Activated gamma-delta T cell (primary cell): Measurements from ENCODE around the gene OR52B6.
"Not testable (repeated sequence)": the region's sequence is repeated elsewhere in the genome, so short reads cannot be mapped to it uniquely, and the experiment has no call there.

Source experiments
- DNase-seq: peaks from one replicate; lab custom pipeline; 2025; lab: John Stamatoyannopoulos, UW

The OR52B6 gene

DNA sequence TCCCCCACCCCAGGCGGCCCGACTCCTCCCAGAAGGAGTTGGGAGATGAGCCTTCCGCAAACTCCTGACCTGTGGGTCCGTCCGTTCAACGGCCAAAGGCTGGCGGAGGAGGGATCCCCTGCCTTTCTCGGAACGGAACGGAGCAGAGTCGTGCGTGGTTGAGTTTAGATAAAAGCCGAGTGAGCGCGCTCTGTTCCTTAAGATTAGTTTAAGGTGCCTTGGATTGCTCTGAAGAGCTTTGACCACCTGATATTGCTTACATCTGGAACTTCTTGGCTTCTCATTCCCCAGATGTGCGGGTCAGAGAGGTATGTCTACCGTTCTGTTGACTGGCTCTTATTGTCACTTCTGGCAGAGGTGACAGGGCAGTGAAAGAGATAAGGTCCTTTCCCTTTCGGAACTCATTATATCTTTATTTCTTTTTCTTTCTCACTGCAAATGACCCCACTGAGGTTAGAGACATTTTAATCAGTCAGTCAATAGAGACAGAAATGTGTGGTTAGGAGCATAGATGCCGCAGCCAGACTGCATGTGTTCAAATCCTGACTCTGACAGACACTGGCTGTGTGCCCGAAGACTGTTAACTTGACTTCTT is 16.0 kb downstream of the OR52B6 start, which contains the start of gene TRIM6:
Gene TRIM6, plus strand, starts transcription at position 31 of the 595 bp plus-strand sequence. Its CDS starts 261 bp downstream, at position 292.
- no peak for DNase-seq

DNA sequence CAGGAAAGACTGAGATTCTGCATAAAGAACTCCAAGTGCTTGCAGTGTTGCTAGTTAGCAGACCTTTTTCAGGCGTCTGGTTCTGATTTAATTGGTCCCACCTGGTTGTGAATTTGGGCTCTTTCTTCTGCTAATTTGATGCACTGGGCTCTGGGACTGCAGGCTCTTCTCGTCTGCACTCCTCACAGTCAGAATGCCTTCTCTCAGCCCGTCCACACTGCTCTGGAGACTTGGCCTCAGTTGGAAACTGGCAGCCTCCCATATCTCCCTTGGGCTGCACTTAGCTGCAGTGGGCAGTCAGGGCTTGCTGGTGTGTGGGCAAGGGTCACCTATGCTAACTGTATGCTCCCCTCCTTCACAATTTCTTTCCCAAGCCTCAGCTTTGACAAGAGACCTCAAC is 17.3 kb downstream of the OR52B6 start:
- DNase-seq = no peak

DNA sequence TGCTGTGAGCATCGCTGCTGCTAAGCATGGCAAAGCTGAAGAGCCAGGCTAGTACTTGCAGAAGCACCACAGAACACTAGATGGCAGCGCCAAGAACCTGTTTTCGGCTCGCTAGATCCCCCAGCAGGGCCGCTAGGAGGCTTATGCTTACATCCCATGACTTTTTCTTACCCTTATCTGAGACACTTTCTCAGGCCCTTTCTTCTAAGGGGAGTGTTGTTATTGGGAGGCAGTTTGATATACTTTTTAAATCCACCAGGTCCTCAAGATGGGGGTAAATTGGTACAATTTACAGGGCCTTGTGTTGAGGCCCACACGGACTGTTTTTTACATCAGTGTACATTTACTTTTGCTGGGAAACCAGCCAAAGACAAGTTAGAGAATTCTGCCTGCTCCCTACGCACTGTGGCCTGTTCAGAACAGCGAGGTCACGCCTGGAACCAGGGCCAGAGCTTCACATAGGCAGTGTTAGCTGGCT is 19.7 kb downstream of the OR52B6 start:
- no peak for DNase-seq

DNA sequence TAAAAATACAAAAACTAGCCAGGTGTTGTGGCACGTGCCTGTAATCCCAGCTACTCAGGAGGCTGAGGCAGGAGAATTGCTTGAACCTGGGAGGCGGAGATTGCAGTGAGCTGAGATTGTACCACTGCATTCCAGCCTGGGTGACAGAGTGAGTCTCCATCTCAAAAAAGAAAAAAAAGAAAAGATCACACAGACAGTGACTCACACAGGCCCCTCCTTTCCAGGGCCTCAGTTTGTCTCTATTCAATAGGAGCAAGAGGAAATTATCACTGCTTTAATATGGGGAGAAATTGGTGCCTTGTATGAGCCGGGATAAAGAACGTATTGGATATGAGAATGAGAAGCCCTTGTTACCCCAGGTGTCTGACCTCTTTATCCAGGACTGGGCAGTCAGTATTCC is 22.1 kb downstream of the OR52B6 start:
- not testable (repeated sequence) for DNase-seq

DNA sequence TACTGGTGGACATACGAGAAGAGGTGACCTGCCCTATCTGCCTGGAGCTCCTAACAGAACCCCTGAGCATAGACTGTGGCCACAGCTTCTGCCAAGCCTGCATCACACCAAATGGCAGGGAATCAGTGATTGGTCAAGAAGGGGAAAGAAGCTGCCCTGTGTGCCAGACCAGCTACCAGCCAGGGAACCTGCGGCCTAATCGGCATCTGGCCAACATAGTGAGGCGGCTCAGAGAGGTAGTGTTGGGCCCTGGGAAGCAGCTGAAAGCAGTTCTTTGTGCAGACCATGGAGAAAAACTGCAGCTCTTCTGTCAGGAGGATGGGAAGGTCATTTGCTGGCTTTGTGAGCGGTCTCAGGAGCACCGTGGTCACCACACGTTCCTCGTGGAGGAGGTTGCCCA is 22.6 kb downstream of the OR52B6 start:
- DNase-seq = no peak

DNA sequence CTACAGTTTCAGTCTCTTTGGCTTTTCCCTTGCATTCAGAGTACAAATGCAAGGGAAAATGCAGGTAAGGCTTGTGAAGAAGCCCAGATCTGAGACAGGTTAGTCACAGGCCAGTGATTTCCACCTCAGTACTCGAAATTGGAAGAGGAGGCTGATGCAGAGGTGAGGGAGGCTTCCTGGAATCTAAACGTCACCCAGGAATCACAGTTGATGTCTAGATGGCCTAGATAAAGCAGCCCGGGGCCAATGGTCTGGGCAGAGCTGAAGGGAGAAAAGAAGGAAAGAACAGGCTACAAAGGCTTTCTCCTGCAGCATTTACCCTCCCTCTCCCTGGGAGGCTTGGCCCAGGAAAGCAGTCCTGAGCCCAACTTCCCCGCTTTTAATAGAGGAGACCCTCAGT is 24.2 kb downstream of the OR52B6 start:
- DNase-seq = no peak

DNA sequence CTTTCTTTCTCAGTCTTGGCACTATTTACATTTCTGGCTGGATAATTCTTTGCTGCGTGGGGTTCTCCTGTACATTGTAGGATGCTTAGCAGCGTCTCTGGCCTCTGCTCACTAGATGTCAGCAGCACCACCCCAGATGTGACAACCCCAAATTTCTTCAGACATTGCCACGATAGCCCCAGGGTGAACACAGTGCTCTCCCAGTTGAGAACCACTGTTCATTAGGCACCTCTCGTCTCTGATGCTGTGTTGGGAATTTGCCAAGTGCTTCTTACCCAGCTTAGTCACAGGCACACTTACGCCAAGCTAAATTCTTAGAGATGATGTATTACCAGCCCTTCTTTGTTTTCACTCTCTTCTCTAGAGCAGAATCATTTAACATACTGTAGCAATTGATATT is 25.2 kb downstream of the OR52B6 start:
- no peak for DNase-seq

DNA sequence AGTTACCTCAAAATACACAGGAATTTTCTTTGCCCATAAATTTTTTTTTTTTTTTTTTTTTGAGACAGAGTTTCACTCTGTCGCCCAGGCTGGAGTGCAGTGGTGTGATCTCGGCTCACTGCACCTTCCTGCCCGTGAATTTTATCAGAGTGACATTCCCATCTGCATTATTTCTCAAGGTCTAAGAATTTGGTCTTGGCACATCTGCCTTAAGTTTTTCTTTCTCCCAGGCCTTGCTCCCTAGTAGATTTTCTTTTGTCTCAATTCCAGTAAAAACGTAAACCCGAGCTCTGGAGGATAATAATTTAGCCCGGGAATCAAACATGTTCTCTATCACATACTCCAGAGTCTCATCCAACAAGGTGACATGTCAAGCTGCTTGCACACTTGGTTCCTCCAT is 28.1 kb downstream of the OR52B6 start:
- DNase-seq = no peak

DNA sequence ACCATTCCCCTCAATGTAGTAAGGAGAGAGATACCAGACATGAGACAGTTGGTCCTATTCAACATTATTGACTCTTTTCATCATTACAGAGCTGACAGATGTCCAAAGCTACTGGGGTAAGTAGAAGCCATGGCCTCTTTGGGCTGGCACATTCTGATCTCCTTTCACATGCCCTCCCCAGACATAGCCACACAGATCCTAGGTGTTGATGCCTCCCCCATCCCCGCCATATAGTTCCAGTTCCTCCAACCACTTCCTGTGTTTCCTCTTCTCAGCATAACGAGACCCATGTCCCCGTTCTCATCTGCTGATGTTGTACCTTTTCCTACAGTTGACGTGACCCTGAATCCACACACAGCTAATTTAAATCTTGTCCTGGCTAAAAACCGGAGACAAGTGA is 29.8 kb downstream of the OR52B6 start:
- DNase-seq = no peak

DNA sequence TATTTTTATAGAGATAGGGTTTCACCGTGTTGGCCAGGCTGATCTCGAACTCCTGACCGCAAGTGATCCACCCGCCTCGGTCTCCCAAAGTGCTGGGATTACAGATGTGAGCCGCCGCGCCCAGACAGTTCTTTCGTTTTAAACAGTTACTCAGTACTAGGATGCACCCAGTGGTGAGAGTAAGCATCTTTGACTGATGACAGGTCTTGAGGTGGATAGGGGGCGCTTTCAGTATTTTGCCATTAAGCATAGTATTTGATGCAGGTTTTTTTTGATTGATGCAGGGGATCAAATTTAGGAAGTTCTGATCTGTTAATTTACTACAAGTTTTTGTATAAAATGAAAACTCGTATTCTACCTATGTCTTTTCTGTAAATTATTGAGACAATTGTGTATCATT is 30.9 kb downstream of the OR52B6 start:
- DNase-seq = no peak

DNA sequence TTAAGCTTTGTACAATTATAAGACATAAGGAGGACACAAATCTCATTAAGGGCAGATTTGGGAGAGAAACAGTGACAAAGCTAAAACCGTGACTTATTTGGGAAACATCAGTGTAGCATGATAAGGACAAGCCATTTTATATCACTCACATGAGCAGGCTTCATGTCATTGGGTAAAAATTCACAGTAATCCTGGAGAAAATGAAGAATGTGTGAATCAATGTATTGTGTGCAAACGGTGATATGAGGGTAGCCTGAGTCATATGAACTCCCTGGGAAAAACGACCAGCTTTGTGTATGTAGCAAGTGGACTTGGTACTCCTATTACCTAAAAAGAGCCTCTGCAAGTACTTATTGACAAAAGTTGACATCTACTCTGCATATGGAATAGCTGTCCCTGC is 38.1 kb downstream of the OR52B6 start:
- DNase-seq = no peak

DNA sequence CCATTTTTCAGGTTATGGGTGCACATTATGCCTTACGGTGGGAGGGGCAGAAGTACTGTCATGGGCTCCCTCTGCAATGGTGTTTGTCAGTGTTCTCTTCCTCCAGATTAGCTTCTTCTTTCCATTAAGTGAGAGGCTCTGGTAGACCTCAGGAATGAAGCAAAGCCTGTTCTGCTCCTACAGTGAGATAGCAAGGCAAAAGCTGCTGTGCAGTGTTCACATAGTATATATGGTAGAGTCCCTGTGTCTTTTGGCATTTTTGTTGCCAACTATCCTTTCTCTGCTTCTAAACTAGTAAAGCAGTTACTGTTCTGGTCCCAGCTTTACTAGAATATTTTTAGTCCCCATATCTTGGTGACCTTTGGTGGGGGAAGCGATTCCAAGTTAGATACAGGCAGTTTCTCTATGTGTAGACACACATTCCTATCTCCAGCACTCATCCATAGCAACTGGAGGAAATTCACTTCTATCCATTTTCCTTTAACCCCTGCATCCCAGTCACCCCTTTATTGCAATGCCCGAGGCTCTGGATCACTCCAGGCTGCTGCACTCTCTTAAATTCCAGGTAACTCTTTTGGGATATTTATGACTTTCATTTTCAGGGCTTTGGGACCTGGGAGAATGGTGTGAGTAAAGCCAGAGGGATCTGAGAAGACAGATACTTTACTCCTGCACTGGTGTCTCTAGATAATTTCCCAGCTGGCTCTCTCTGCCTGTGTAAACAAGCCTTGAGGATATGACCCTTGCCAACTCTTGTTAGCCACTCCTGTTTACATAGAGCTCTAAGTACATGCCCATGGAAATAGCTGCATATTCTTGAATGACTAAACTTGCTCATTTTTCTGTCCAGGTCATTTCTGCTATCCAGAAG is 40.2 kb downstream of the OR52B6 start:
- DNase-seq = no peak

DNA sequence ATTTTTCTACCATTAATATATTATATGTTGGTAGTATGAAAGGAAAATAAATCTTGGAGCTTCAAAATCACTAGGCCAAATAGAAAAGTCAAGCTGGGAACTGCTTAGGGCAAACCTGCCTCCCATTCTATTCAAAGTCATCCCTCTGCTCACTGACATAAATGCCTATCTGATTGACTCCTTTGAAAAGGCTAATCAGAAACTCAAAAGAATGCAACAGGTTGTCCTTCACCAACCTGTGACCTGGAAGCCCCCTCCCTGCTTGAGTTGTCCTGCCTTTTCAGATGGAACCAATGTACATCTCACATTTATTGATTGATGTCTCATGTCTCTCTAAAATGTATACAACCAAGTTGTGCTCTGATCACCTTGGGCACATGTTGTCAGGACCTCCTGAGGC is 40.9 kb downstream of the OR52B6 start:
- no peak for DNase-seq

DNA sequence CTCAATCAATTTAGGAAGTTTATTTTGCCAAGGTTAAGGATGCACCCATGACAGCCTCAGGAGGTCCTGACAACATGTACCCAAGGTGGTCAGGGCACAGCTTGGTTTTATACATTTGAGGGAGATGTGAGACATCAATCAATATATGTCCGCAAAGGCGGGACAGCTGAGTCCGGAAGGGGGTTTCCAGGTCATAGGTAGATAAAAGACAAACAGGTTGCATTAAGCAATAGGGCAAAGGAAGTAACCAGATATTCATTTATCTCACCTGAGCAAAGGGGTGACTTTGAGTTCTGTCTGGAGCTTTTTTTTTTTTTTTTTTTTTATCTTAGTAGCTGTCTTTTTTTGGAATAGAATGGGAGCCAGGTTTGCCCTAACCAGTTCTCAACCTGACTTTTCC is 42.1 kb downstream of the OR52B6 start:
- DNase-seq = no peak

DNA sequence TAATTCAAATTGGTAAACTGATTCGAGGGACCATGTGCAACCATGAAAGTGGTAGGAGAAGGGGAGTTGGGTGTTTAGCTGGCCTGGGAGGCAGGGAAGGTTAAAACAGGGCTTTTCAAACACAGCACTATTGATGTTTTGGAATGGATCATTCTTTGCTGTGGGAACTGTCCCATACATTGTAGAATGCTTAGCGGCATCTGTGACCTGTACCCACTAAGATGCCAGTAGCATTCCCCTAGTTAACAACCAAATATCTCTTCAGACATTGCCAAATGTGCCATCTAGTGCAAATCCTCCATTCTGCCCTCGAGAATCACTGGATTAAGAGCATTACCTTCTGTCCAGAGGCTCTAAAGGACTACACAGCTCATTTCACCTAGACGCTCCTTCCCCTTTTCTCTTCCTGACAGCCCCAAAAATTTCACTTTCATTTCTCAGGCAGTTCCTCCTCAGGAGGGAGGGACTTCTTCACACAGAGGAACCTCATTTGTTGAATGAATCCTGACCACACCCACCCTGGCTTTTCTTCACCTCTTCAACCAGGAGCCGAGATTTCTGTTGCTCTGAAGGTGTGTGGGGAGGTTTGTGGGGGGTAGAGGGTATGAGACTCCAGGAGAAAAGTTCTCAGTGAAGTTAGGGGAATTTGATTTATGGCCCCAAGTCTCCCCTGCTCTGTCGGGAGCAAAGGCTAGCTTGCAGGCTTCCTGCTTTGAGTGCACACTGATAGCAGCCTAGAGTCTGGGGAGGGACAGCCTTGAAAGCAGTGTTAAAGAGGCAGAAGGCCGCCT is 44.0 kb downstream of the OR52B6 start, which contains the start of gene TRIM34:
Gene TRIM34, plus strand, starts transcription at position 513 of the 791 bp plus-strand sequence. CDS start 7,331 bp downstream, outside the sequence.
- DNase-seq = no peak

DNA sequence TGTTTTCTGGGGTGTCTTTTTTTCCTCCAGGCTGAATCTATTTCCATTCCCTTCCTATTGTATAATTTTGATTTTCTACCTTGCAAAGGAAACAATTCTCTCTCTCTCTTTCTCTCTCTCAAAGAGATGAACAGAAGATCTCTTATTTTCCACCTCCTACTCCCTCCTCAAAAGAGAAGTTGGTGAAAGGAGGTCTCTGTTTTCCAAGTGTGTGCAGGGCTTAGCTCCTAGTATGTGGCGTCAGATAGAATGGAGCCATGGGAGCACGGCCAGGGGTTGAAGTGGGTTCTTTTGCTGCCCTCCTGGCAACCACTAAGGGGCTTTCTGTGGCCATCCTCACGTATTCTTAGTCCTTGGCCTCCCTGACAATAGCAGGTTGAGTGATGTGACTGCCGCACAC is 44.6 kb downstream of the OR52B6 start:
- DNase-seq = no peak

DNA sequence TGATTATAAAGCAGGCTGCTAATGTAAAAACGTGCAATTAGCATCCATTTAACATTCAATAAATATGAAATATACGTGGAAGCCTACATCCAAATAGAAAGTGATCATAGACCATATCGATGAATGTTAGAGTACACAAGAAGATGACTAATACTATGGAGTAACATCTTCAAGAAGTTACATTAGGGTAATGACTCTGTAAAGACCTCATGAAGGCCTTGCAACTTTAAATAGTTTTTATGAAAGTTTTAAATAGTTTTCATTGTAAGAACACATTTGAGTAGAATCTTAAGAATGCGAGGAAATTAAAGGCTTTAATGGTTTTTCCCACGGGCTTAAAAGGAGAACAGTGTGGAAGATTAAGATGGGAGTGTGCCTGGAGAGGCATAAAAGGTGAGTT is 45.5 kb downstream of the OR52B6 start:
- no peak for DNase-seq

DNA sequence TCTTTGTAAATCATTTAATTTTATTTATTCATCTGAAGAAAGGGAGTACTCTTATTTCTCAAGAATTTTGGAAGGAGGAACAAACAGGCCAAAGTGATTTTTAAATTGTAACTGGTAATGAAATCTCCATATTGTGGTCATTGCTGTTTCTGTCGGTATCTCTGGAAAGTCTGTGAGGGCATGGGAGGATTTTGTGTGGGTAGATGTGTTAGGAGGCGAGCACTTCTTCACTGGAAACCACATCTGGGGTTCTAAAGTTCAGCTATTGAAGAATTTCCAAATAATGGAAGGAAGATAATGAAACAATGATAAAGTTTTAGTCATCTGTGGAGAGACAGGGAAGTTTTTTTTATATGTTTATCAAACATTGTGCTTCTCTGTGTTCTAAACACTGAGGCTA is 50.7 kb downstream of the OR52B6 start:
- DNase-seq = no peak
